NCI-H345 treated with DMSO at 0.1 percent for 48 hours (cell line): ENCODE measurements around the gene TXLNA.

Experiments used
- DNase-seq: peaks from one replicate; lab custom pipeline; 2025; ENCODE audit not compliant: unreplicated experiment; lab: John Stamatoyannopoulos, UW

The TXLNA gene

GRCh38 chr1:32242341-32242851 is 62.9 kb downstream of the TXLNA start:
- DNase-seq, result no peak

- no peak for DNase-seq
Observed at GRCh38 chr1:32246888-32247273, 67.4 kb downstream of the TXLNA start, which contains the start of gene FAM167B. FAM167B (plus strand) TSS chr1:32247222; CDS start chr1:32247422, 200 bp downstream.

- DNase-seq, result no peak
Observed at GRCh38 chr1:32247452-32247851, 68.0 kb downstream of the TXLNA start.
